Mucosa of descending colon (tissue), 3 donors: ENCODE data around the gene CTSD. TPM values are rescaled to one million over a fixed set of nuclear protein-coding genes. Genes with fewer than 3 reads are reported as not detected.

Experiments used
- ATAC-seq: fragments of 200-7000 bp; cut with Tn5 transposase; one replicate; pipeline ENCODE4 v1.9.1; 2020; ENCODE audit warnings: mild to moderate bottlenecking, moderate library complexity
- DNase-seq, 3 donors: peaks; one replicate each; pipeline ENCODE4 v3.0.0-alpha.2; 2020
- H3K36me3 ChIP-seq: fragments of 200-600 bp; one replicate; pipeline ENCODE4 v1.8.0; 2021; ENCODE audit warnings: low read depth, mild to moderate bottlenecking
- H3K4me1 ChIP-seq: fragments of 200-600 bp; one replicate; pipeline ENCODE4 v1.8.0; 2021; ENCODE audit warnings: low read depth, mild to moderate bottlenecking
- H3K4me3 ChIP-seq: fragments of 200-600 bp; one replicate; pipeline ENCODE4 v1.8.0; 2021; ENCODE audit warnings: mild to moderate bottlenecking
- H3K9me3 ChIP-seq: fragments of 200-600 bp; one replicate; pipeline ENCODE4 v1.8.0; 2021; ENCODE audit warnings: mild to moderate bottlenecking
- CTCF ChIP-seq: fragments of 200-600 bp; IDR thresholded peaks from one replicate; pipeline ENCODE4 v1.8.0; 2022; ENCODE audit warnings: antibody characterized with exemption, mild to moderate bottlenecking
- intact Hi-C, 2 donors: fragments of 100-400 bp; cut with DNase I in 1 of 2; cut with micrococcal nuclease in 1 of 2; formaldehyde crosslinking; loops; one replicate each; pipeline versions ENCODE4 v1.11.0 to v1.11.1; 2022; cut with DNase I, micrococcal nuclease
- total RNA-seq, 3 donors: library from RNA; stranded (reverse); fragmentation: NEBNext Ultra II Directional in 2 of 3; extraction: Animal tissue kit (Norgen Biotek cat#: 25700) in 2 of 3; gene quantifications; one replicate each; pipeline versions ENCODE4 v1.2.1 to v1.2.4, GENCODE V29; 2021 to 2023
- donor health status: DM: no; HTN: no; CAD: no; lungs with moderate emphysema.
- donor health status: DM: no; HTN: no; CAD: no.
- donor health status: DM: no; HTN: yes; CAD: no.

The CTSD gene
- total RNA-seq, 3 donors from 2014 or later, result 631 to 1,107 (median 1,007) TPM

- intact Hi-C loops, result no loop called here
- DNase-seq (peak in 1 of 3 donors; percentile 51), ATAC-seq (no peak)
- Histone ChIP-seq H3K4me1 (no peaks in the 10 kb centered on the region), H3K36me3 (no peaks in the 10 kb centered on the region), H3K9me3 (no peaks in the 10 kb centered on the region), H3K4me3 (no peak overlapping the region)
- no peak for TF ChIP-seq CTCF
These were observed 18.6 kb downstream of the CTSD start for GRCh38 chr11:1744891-1745700.

GRCh38 chr11:1744137-1744886, 19.4 kb downstream of the CTSD start:
- Histone ChIP-seq H3K9me3 (no peaks in the 10 kb centered on the region), H3K36me3 (no peaks in the 10 kb centered on the region), H3K4me3 (no peak overlapping the region), H3K4me1 (no peaks in the 10 kb centered on the region)
- DNase-seq (no peak), ATAC-seq (no peak)
- no peak for TF ChIP-seq CTCF
- intact Hi-C loops, result no loop called here

- DNase-seq (no peak), ATAC-seq (no peak)
- no peak for TF ChIP-seq CTCF
- no peaks in the 10 kb centered on the region for H3K36me3 ChIP-seq
- H3K4me1 ChIP-seq, result no peaks in the 10 kb centered on the region
- intact Hi-C loops, result no loop called here
- H3K9me3 ChIP-seq, result no peaks in the 10 kb centered on the region
- no peak overlapping the region for H3K4me3 ChIP-seq
These were observed 20.1 kb downstream of the CTSD start for GRCh38 chr11:1743585-1744136.

GRCh38 chr11:1742869-1743584, 20.7 kb downstream of the CTSD start:
- no peak overlapping the region for H3K4me3 ChIP-seq
- ATAC-seq, result no peak

More at GRCh38 chr11:1742869-1743584, 20.7 kb downstream of the CTSD start:
- no peaks in the 10 kb centered on the region for H3K36me3 ChIP-seq
- H3K4me1 ChIP-seq, result no peaks in the 10 kb centered on the region
- H3K9me3 ChIP-seq, result no peaks in the 10 kb centered on the region
- DNase-seq, result no peak
- TF ChIP-seq CTCF, result no peak
- intact Hi-C loops, result no loop called here
